Activated CD4-positive, alpha-beta T cell treated with anti-CD3 and anti-CD28 coated beads for 4 hours (primary cell): Measurements from ENCODE around the gene POTEG.
"Not testable (repeated sequence)": the region's sequence is repeated elsewhere in the genome, so short reads cannot be mapped to it uniquely, and the experiment has no call there.

ENCODE experiments used
- DNase-seq, 2 donors: peaks; one replicate each; pipeline ENCODE4 v3.0.0-alpha.2; 2020

The POTEG gene

DNA sequence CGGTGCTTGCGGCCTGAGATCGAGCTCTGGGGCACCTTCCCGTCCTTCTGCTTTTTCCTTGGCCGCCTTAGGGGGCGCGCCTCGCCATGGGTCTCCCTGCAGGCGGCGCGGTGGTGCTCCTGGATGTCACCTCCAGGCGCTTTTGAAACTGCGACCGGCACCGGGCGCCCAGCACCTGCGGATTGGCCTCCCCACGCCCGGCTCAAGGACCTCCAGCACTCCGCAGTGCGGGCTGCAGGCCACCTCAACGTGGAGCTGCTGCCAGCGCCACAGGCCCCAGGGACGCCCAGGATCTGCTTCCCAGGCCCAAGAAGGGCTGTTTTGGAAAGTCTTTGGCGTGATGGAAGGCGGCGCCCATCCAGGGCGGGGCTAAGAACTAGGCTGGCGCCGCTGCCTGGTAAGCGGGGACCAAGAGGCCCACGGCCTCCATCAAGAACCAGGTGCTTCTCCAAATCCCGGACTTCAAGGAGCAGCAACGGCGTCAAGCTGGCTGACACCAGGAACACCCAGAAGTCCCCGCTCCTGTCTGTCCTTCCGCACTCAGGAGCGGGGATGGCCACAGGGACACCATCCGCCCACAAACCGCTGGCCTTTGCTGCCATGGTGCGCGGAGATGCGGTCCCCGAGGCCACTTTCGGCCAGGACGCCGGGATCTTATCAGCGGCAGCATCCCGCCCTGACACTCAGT lies 61.2 kb downstream of the POTEG start:
- DNase-seq = not testable (repeated sequence)

DNA sequence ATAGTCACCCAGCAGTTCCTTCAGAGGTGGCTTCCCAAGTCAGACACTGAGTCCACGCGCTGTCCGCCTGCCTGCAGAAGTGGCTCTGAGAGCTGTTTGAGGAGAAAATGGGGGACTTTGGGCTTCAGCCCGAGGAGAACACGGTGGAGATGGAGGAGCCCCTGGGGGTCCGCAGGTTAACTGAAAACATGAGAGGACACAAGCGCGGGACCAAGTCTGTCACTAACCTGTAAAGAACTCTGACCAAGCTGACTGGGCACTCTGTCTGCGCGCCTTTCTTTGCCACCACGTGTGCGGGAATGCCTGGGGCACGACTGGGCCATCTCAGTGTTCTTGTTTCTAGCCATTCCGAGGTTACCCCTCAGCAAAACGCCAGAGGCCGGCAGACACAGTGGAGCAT lies 62.4 kb downstream of the POTEG start:
- not testable (repeated sequence) for DNase-seq

DNA sequence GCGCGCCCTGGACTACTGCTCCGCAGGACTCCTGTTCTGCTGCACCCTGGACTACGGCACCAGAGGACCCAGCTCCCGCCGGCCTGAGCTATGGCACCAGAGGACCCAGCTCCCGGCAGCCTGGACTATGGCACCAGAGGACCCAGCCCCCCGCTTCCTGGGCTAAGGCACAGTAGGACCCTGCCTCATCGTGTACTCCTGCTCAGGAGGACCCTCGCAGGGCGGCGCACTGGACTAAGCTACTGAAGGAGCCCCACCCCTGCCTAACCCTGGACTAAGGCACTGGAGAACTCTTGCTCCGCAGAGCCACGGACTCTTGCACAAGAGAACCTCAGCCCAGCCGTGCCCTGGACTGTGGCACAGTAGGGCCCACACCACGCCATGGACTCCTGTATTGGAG lies 71.3 kb downstream of the POTEG start:
- not testable (repeated sequence) for DNase-seq

DNA sequence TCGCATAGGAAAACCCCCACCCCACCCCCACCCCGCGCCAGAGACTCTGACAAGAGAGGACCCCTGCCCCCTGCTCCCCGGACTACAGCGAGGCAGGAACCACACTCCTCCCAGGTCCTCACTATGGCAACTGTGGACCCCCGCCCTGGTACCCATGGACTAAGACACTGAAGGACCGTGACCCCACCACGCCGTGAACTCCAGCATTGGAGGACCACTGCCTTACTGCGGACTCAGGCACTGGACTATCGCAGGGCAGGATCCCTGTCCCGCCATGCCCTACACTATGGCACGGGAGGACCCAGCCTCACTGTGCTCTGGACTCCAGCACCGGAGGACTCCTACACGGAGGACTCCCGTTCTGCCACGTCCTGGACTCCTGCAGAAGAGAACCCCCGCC lies 71.8 kb downstream of the POTEG start:
- not testable (repeated sequence) for DNase-seq

DNA sequence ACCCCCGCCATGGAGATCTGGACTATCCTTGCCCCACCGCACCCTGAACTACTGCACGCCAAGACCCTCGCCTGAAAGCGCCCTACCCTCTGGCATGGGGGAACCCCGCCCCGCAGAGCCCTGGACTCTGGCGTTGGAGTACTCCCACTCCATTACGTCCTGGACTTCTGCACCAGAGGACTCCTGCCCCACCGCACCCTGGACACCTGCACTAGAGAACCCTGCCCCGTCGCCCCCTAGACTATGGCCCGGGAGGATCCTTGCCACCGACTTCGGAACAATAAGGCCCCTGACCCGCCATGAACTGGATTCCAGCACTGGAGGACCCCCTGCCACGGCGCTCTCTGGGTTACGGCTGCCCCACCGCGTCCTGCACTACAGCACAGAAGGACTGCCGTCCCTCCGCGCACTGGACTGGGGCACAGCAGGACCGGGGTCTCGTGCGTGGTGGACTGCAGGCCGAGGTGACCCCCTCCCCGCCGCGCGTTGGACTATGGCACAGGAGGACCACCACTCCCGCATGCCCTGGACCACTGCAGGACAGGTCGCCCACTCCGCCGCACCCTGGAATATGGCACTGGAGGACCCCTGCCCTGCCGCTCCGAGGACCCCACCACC lies 72.4 kb downstream of the POTEG start:
- DNase-seq = not testable (repeated sequence)

DNA sequence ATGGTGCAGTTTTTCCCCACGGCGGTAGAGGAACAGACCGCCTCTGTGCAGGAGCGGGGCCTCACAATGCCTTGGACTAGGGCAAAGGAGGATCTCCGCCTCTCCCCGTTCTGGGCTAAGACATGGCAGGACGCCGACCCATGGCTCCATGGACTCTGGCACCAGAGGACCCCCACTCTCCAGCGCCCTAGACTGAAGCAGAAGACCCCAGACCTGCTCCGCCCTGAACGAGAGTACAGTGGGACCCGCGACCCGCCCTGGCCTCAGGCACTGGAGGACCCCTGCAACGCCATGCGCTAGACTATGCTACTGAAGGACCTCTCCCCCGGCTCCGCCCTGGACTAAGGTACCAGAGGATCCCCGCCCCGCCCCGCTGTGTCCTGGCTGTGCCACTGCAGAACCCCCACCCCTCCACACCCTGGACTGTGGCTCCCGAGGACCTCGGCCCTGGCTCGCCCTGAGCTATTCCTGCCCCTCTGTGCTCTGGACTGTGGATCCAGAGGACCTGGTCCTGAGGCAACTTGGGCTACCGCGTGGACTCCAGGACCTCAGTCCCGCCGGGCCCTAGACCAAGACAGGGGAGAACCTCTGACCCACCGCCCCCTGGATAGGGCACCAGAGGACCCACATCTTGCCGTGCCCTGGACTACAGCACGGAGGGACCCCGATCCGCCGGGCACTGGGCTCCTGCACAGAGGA lies 73.1 kb downstream of the POTEG start:
- DNase-seq = not testable (repeated sequence)
